Activated CD4-positive, alpha-beta T cell treated with anti-CD3 and anti-CD28 coated beads for 48 hours (primary cell): Measurements from ENCODE around the gene ADARB1.

Source experiments
- DNase-seq: peaks from one replicate; pipeline ENCODE4 v3.0.0-alpha.2; 2020

ADARB1 gene

DNA sequence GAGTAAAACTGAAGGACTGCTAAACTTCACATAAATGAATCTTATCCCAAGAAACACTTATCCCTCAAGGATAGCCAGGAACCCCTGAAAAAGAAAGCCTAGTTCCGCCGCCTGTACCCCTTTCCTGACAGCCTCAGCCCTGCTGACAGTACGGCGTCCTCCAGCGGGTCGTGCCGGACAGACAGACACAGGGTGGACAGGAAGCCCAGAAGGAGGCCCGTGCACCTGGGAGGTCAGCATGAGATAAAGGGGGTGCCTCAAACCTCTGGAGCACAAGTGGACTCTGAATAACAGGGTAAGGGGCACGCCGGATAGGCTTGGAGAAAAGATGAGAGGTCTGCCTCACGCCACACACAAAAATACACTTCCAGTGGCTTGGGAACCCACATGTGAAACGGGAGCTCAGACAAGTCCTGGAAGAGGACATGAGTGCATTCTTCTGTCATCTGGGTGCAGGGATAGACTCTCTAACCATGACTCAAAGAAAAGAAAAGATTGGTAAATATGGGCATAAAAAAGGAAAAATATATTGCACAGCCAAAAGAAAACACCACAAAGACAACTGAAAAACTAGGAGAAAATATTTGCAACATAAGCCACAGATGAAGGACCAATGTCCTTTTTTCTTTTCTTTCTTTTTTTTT lies 17.3 kb upstream of the ADARB1 start:
- DNase-seq, result no peak

DNA sequence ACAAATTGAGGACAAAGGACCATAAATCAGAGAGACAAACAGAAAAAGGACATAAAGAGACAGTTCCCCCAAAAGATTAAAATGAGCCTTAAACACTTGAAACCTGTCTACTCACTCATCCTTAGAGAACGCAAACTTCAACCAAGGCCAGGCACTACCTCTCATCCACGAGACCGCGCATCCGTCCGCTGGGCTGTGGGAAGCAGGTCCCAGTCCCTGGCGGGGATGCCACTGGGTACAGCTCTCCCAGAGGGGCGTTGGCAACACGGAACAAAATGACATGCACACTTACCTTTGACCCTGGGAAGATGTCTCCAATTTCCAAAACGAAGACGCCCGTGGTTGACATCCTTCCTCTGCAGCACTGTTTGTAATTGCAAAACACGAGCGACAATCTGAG lies 16.5 kb upstream of the ADARB1 start:
- no peak for DNase-seq

DNA sequence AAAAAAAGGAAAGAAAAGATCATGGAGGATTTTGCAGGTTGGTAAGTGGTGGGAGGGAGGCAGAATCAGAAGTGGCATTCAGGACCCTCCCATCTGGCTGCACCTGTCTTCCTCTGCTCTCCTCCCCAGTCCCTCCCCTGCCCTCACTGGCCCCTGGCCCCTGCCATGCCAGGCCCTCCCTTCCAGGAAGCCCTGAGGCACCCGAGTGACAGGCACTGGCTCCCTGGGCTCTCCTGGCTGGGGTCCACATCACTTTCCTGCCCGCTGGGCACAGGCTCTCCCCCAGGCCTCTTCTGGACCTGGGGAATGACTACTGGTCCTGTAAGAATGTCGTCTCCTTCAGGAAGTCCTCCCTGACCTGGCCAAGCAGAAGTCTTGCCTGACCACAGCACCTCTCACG lies 15.3 kb upstream of the ADARB1 start:
- no peak for DNase-seq

DNA sequence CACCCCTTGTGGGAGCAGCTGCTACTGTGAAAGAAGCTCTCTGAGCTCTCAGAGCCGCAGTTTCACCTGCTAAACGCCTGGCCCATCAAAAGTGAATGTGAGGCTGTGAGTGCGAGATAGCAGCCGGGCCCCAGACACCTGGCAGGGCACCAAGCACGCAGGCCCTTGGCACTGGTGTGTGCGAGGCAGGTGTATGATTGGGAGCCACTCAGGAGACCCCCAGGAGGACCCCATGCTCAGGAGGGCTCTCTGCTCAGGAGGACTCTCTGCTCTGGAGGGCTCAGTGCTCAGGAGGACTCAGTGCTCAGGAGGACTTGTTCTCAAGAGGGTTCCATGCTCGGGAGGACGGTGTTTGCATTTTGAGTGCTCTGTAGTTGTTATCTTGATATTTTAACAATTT lies 14.3 kb upstream of the ADARB1 start:
- DNase-seq, result no peak

DNA sequence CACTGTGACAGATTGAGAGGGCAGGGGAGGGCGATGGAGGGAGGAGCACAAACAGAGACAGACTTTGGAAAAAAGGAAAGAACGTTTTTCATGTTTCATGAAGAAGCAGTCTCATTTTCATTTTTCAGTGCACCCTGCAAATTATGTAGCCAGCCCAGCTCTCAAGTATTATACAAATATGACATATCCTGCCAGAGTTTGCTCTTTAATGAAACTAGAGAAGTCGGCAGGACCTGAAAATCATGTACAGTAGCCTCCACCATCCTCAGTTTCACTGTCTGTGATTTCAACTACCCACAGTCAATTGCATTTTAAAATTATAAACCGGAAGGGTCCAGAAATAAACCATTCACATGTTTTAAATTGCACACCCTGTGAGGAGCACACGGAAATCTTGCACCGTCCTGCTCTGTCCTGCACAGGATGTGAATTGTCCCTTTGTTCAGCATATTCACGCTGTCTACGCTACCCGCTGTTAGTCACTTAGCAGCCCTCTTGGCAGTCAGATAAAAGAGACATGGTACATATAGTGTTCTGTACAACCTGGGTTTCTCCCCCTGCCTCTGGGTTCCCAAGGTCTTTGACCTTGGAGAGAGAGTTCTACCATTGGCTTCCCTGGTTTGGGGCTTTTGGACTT lies 13.6 kb upstream of the ADARB1 start:
- DNase-seq, result no peak

DNA sequence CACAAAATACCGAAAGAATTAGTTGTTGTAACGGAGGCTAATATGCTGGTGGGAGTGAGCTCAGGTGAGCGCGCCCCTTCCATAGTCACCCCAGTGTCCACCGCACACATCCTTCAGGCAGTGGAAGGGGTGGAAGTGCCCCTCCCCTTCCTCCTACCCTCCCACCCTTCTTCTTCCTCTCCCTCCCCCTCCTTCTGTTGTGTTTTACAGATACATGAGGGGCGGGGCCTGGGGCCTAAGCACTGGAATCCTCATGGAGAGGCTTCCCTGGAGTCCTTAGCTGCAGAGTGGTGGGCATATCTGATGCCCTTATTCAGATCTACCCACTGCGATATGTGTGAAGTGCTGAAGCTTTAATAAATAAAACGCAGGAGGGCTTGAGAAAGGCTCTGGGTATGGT lies 10.3 kb upstream of the ADARB1 start:
- DNase-seq, result no peak

DNA sequence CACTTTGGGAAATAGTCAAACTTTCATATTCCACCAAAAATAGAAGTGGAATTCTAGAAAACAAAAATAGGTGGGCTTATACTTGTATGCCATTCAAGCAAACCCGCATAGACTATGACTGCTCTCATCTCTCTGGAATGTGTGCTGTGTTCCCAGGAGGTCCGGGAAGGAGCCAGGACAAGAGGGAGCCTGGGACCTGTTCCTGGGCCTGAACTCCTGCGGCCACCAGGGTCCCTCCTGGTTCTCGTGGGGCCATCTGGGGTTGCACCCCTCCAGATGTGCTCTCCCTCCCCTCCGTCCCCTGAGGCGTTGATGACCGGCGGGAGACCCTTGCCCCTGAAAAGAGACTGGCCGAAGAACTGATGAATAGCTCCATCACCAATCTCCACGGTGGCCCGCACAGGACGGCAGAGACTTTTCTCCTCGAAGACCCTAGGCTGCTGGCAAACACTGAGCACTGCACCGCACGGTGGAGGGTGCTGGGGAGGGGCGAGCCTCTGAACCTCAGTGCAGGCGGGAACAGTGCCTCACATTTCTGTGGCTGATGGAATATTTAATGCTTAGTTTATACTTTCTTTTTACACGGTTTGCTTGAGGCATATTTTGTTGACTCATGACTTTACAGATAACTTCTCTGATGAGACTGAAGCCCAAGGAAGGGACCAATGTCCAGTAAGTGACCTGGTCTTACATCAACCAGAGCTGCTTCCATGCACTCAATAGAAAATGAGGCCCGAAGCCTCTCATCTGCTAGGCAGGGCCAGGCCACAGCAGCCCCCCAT lies 9.6 kb upstream of the ADARB1 start:
- DNase-seq, result no peak

DNA sequence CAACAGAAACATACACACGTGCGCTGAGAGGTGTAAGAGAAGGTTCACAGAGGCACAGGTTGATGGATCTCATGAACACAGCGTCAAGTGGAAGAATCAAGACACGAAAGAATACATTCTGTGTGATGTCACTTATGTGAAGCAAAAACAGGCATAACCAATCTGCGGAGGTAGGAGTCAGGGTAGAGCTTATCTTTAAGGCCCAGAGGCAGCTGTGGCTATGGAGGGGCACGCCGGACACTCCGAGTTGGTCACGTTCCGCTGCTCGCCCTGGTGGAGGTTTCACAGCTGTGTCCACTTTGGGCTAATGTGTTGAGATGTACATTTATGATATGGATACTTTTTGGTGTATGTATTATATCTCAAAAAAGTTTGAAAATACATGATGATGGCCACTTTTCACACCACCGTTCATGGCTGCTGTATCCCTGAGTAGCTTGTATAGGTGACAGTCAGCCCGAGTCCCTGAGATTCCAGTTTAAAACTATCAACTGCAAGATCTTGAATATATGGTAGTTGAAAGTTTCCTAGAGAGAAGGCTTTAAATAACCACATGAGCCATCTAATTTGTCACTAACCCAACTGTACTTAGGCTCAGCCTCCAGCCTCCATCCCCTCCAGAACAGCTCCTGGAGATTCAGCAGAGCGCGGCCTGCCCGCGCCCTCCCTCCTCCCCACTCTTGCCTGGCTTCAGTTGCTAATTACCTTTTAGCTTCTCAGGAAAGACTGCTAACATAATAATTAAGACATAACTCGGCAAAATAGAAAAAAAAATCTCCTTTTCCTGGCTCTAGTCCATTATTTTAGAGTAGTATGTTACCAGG lies 6.7 kb upstream of the ADARB1 start:
- DNase-seq, result no peak

DNA sequence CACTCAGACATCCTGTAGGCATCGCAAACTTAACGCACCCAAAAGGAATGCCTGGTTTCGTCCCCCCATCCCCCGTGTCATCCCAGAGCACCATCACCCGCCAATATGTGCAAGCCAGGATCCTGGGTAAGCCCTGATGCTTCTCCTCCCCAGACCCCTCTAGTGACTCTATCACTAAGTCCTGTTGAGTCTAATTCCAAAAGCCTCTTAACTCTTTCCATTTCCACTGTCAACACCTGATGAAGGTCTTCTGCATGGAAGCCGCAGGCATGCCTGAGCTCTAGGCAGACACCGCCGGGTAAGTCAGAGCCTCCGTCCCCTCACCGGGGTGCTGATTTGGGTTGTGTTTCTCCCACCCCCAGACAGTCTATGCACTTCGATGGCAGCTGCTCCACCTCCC lies 5.3 kb upstream of the ADARB1 start:
- no peak for DNase-seq

DNA sequence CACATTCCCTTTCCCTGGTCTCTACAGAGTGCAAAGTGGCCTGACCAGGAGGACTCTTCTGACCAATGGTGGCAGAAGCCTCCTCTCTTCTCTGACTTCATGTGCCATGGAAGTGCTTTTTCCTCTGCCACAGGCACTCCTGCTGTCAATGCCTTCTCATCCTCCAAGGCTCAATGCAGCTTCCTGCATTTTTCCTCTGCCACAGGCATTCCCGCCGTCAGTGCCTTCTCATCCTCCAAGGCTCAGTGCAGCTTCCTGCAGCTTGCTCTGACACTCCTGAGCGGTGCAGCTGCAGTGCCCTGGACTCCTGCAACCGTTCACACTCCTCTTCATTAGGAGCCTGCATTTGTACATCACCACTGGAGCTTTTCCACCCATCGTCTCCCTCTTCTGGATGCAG lies 4.7 kb upstream of the ADARB1 start:
- no peak for DNase-seq

DNA sequence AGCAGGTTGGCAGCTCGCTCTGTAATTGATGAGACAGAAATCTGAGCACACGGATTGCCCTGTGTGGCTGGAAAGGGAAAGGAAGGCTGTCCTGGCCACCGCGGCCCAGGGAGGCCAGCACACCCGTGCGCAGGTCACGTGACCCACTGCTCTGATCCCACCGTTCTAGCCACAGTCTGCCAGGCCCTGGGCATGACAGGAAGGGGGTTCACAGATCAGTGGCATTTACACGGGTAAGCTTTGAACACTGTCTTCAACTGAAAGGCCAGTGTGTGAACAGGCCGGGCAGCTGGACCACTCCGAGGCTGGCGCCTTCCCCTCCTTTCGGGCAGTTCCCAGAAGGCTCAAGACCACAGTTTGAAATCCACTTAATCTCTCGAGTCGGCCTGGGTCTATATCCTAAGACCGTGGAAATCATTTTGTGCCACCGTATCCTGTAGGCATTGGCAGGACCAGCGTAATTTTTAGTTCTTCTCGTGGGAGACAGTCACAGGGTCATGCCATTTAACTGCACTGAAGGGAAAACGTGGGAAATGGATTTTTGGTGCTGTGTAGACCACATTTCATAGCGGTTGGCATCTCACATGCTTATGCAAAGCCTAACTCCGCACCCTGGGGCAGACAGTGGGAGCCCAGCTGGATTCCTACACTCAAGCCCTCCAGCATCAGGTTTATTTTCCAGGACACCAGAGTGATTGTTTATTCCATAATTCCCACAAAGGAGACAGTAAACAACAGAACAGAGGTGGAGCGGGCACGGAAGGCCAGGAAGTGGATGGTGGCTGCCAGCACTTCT lies 3.1 kb upstream of the ADARB1 start:
- no peak for DNase-seq

DNA sequence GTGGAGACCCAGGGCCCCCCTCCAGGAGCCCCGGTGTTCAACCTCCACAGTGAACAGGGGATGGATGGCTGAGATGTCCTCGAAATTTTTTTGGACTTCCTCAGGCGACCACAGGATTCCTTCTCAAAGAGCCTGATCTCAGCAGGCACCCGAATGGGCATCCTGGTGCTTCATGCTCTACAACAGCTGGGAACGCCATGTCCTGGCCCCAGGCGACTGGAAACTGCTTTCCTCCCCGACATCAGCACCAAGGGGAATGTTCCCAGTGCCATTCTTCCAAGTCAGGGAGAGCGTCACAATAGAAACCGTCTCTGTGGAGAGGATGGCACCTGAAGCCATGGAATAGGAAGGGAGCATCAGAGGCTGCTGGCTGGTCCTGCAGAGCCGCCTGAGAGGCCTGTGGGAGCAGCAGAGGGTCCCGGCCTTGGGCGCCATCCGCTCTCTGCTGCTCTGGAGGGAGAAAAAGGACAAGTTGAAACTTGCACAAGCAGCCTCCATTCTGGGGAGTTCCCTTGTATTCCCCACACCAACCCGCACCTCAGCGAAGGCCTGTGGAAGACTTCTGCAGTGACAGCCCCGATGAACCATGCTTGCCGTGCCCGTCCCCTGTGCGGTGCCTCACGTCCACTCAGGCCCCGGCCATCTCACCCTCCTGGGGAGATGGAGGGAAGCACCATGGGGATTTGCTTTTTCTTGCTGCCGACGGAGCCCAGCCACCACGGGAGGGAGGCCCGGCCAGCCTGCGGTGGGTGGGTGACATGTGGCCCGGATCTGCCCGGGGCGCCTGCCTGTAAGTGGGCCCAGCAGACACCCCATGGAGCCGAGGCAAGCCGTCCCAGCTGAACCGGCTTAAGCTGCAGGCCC lies 2.3 kb upstream of the ADARB1 start:
- DNase-seq, result no peak

DNA sequence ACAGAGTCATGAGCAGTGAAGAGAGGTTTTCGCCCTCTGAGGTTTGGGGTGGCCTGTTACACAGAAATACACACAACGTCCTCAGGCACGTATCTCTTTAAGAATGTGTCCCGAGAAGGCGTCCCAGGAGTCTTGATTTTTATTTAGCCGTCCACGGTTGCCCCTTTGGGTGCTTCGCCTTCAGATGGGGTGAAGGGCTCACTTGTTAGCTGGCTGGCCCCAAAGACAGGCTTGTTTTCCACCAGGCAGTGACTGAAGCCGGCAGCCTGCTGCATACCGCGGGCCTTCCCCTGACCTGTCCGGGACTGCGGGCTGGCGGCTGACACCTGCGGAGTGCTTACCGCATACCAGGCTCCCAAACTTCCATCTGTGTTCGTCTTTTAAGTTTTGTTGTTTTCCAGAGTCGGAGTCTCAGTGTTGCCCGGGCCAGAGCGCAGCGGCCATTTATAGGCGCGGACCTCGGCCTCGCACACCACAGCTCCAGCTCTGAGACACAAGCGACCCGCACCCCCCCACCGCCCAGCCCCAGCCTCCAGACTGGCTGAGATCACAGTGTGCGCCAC lies 1.6 kb upstream of the ADARB1 start:
- DNase-seq, result no peak

DNA sequence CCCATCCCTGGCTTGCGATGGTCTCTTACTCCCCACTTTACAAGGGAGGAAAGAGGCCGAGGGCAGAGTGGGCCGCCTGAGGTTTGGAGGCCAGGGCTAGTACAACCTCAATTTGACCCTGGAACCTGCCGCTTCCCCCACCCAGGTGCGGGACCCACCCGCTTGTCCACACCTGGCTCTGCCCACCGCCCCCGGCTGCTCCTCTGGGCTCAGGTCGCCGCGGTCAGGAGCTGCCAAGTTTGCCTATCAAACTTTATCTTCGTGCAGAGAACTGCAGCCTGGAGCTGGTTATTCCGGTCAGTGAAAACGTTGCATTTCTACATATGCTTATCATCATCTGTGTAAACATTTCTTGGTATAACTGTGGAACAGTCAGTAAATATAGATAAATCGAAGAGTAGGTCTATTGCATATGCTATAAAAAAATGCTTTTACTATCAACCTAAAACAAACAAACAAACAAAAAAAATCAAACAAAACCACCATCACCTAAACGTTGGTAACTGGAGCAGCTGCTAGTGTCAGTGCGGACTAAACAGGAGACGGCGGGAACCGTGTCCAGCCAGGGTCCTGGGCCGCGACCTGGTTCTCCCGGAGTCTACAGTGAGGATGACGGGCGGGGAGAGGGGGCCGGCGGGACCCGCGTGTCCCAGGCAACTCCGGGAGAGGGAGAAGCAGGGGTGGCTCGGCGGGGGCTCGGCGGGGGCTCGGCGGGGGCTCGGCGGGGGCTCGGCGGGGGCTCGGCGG lies 906 bp upstream of the ADARB1 start:
- DNase-seq, result no peak

DNA sequence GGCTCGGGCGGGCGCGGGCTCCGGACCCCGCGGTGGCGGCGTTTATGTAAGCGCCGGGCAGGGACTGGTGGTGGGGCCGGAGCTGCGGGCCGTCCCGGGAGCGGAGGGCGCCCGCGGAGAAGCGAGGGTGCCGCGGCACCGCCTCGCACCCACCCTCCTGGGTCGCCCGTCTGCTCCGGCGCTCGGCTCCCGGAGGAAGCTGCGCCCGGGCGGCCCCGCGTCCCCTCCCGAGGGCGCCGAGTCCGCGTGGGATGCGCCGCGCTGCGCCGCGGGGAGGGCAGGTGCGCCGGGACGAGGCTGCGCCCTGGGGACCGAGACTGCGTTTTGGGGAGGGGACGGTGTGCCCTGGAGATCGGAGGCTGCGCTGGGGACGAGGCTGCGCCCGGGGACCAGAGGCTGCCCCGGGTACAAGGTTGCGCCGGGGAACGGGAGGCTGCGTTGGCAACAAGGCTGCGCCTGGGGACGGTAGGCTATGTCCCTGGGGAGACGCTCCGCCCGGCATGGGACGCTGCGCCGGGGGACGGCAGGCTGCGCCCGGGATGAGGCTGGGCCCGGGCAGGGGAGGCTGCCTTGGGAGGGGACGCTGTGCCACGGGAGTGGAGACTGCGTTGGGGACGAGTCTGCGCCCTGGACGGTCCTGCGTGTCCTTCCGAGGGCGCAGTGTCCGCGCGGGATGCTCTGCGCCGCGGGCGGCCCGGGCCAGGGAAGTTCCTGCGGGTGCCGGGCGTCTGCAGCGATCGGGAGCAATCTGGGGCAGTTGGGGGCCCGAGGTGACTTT lies 627 bp downstream of the ADARB1 start:
- peak; percentile 58 for DNase-seq

DNA sequence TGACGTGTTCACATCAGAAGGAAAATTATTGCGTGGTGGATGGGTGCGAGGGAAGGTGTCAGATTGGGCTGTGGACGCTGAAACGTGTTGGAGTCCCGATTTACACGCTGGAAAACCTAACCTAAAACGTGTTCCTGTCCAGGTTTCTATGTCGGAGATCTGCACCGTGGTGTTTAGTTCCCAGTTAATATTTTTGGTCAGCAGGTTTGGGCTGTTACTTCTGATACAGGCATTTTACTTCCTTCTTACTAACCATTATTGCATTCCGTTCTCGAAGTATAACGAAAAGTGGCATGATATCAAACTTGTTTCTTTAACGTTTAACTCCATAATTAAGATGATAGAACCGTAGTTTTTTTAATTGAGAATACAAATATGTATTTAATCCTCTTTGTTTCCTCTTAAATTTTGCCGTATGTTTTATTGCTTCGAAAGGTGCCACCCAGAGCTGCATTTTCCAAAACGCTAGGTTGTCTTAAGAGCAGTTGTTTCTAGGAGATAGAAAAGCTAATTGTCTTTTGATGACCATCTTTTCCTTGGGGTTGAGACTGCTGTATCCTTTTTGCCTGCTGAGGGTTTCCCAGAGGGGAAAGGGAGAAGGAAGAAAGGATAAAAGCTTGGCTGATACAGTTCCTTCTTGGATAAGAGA lies 1.3 kb downstream of the ADARB1 start:
- DNase-seq, result no peak

DNA sequence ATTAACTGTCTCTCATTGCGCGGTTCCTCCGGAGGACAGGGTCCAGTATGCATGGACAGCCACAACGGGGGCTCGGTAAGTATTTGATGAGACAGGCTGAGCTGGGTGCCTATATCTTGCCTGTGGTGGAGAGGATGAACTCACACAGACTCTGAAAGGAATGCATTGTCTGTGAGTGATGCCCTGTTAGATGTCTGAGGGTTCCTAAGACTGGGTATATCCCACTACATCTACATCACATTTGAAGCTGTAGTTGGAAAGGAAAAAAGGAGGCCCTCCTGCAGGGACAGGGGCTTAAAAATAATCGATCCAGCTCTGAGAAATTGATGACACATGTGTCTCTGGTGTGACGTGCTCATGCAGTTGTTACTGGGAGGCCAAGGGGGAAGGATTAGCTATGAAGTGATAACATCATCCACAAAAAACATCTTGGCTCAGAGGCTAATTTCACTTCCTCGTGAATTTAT lies 1.9 kb downstream of the ADARB1 start:
- DNase-seq, result peak; percentile 30

DNA sequence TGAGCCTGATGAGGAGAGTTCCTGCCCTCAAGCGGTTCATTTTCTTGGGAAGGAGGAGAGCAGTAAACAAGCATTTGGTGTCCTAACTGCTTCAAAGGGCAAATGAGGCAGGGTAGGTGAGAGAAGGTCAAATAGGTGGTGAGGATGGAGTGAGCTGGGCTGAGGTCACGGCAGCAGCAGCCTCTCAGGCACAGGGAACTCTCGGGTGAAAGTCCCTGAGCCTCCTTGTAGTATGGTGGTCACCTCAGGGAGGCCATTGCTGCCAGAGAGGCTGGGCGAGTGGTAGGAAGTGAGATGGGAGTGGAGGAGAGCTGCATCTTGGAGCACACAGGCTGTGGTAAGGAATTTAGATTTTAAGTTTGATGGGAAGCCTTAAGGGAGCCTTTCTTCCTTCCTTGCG lies 4.0 kb downstream of the ADARB1 start:
- DNase-seq, result no peak

DNA sequence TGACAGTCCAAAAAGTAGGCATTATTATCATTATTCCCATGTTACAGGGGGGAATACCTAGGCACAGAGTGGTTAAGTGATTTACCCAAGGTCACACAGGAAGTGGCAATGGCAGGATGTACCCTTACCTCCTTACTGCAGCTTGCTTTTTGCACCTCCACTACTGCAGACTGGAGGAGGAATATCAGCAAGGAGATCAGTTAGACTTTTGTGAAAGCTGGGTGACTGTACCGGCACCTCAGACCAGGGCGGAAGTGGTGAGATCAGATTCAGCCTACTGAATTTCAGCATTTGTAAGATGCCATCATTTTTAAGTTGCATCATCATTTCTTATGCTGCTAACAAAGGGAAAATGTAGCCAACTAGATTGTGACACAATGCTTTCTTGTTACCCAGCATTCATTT lies 4.5 kb downstream of the ADARB1 start:
- peak; percentile 83 for DNase-seq
